PFSK-1 (cell line): ENCODE measurements around the gene CDKN1A.

Experiments used
- FOXP2 ChIP-seq: optimal IDR thresholded peaks from 2 replicates; pipeline ENCODE3; 2011; ENCODE audit warnings: borderline replicate concordance, control low read depth, inconsistent platforms; ENCODE audit not compliant: insufficient read depth; ENCODE audit errors: extremely low read length, extremely low read depth
- POLR2AphosphoS5 ChIP-seq: IDR thresholded peaks from 2 replicates; pipeline ENCODE4 v1.6.1; 2012; ENCODE audit warnings: low read depth, mild to moderate bottlenecking, control low read depth, low read length, moderate library complexity
- REST ChIP-seq, 2 experiments: IDR thresholded peaks; 2 replicates each; pipeline versions ENCODE4 v1.6.1 to v1.8.0; 2011 to 2012; ENCODE audit warnings: low read depth in 2 of 2, low read length in 2 of 2, control low read depth in 1 of 2, inconsistent platforms in 1 of 2, mild to moderate bottlenecking in 1 of 2, moderate library complexity in 1 of 2; ENCODE audit not compliant: insufficient read depth in 1 of 2
- SIN3A ChIP-seq: IDR thresholded peaks from 2 replicates; pipeline ENCODE4 v1.6.1; 2012; ENCODE audit warnings: mild to moderate bottlenecking, low read length, moderate library complexity, borderline replicate concordance; ENCODE audit not compliant: insufficient read depth
- TAF1 ChIP-seq: IDR thresholded peaks from 2 replicates; pipeline ENCODE4 v1.6.1; 2012; ENCODE audit warnings: low read length, control low read depth, borderline replicate concordance; ENCODE audit not compliant: insufficient read depth

CDKN1A gene

GRCh38 chr6:36700831-36701230, 22.3 kb downstream of the CDKN1A start:
- no peak for TF ChIP-seq SIN3A
- TF ChIP-seq TAF1 = no peak

- TF ChIP-seq REST (IDR thresholded peaks at IDR 0.05; ENCODE audit: insufficient read depth in 1 of 2, low read depth in 2 of 2, low read length in 2 of 2) = no peak
- TF ChIP-seq FOXP2 = no peak
- TF ChIP-seq SIN3A = no peak
- no peak for TF ChIP-seq TAF1
- TF ChIP-seq POLR2AphosphoS5 = no peak
These were observed 23.0 kb downstream of the CDKN1A start for GRCh38 chr6:36701401-36701991.

- TF ChIP-seq SIN3A (no peak), REST (IDR thresholded peaks at IDR 0.05; ENCODE audit: insufficient read depth in 1 of 2, low read depth in 2 of 2, low read length in 2 of 2) (no peak), POLR2AphosphoS5 (no peak), TAF1 (no peak), FOXP2 (no peak)
These were observed 24.1 kb downstream of the CDKN1A start for GRCh38 chr6:36702656-36703055.

- TF ChIP-seq POLR2AphosphoS5 = no peak
- no peak for TF ChIP-seq FOXP2
- no peak for TF ChIP-seq TAF1
- TF ChIP-seq REST (IDR thresholded peaks at IDR 0.05; ENCODE audit: insufficient read depth in 1 of 2, low read depth in 2 of 2, low read length in 2 of 2) = no peak
- TF ChIP-seq SIN3A = no peak
These were observed 24.6 kb downstream of the CDKN1A start for GRCh38 chr6:36703081-36703606.

GRCh38 chr6:36703982-36704381, 25.5 kb downstream of the CDKN1A start:
- no peak for TF ChIP-seq FOXP2
- no peak for TF ChIP-seq REST (IDR thresholded peaks at IDR 0.05; ENCODE audit: insufficient read depth in 1 of 2, low read depth in 2 of 2, low read length in 2 of 2)
- no peak for TF ChIP-seq POLR2AphosphoS5
- no peak for TF ChIP-seq SIN3A
- no peak for TF ChIP-seq TAF1
